Occipital lobe (tissue), 2 donors: ENCODE data around the gene STAMBP. TPM values are rescaled to one million over a fixed set of nuclear protein-coding genes. Genes with fewer than 3 reads are reported as not detected.

Experiments
- DNase-seq: peaks from one replicate; lab custom pipeline; 2025; lab: John Stamatoyannopoulos, UW
- total RNA-seq: library from RNA; depleted of rRNA; stranded (reverse); fragments of >200 nt; gene quantifications from one replicate; pipeline ENCODE4 v1.2.3, GENCODE V29; 2014

STAMBP gene
- total RNA-seq, 1 donor from 2014 or later, result 20.4 TPM

DNA sequence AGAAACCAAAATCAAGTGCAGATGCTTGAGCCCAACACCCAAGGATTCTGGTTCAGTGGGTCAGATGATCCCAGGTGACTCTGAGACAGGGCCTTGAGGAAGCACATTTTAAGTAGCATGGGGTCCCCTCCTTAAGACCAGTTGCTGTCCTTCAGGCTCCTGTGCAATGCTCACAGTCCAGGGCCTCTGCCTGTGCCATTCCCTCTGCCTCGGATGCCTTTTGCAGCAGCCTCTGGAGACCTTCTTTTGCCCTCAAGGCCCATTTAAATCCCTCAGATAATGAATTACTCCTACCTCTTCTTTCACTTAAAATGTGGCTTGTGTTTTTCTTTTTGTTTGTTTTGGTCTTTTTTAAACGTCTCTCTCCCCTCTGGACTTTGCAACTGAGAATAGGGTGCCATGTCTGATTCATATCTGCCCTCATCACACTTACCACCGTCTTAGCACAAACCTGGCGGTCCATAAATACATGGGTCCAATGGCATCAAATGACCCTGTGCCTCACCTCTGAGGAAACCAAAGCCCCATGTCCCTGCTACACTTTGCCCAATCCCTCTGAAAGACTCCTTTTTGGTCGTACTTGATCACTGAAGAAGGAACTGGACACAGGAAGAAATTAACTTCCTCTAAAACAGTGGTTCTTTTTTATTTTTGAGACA is 78.2 kb downstream of the STAMBP start:
- DNase-seq, result no peak

DNA sequence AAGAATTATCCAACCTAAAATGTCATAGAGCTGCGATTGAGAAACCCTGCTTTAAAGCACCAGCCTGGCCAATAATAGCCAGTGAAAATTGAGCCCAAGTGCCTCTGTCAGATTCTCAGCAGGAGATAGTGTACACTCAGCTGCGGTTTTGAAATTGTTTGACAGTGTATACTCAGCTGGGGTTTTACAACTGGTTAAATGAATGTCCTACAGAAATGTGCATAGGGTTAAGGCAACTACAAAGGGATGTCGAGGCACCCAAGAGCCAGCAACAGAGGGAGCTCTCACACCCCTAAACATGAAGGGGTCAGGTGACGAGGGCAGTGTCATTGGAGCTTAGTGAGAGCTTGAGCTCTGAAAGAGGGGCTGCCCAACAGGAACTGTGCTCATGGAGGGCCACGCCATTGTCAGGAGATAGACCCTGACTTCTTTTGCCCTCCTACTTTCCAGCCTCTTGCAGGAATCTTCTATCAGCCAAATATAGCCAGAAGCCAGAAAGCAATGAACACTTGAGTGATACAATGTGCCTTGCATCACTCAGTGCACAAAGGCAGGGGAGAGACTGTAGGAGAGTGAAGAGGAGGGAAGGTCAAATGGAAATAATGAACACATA is 79.2 kb downstream of the STAMBP start:
- no peak for DNase-seq

DNA sequence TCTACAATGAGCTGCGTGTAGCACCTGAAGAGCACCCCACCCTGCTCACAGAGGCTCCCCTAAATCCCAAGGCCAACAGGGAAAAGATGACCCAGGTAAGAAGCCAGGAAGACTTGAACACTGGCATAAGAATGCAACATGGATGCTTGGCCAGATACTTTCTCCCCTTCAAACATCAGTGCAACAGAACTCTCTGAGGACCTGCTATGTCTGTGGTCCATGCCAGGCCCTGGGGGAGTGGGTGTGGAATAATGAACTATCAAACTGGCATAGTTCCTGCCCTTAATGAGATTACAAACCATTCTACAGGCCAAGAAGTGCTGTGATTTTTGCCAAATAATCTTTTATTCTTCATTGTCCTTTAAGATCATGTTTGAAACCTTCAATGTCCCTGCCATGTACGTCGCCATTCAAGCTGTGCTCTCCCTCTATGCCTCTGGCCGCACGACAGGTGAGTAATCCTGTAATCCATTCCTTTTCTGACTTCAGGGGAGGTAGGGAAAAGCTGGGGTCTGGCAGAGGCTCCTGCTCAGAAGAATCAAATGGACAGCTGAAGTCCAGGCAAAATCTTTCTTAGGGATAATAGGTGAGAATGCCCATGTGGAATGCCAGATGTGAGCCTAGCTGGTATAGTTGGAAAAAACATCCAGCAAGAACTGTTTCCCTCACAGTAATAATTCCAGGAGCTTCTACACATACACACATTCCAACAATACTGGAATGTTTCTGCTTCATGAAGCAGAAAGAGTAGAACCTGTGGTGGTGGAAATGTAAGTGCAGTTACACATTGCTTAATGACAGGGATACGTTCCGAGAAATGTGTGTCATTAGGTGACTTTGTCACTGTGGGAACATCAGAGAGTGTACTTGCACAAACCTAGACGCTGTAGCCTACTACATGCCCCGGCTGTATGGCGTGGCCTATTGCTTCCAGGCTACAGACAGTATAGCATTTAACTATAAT is 80.2 kb downstream of the STAMBP start:
- DNase-seq, result no peak

DNA sequence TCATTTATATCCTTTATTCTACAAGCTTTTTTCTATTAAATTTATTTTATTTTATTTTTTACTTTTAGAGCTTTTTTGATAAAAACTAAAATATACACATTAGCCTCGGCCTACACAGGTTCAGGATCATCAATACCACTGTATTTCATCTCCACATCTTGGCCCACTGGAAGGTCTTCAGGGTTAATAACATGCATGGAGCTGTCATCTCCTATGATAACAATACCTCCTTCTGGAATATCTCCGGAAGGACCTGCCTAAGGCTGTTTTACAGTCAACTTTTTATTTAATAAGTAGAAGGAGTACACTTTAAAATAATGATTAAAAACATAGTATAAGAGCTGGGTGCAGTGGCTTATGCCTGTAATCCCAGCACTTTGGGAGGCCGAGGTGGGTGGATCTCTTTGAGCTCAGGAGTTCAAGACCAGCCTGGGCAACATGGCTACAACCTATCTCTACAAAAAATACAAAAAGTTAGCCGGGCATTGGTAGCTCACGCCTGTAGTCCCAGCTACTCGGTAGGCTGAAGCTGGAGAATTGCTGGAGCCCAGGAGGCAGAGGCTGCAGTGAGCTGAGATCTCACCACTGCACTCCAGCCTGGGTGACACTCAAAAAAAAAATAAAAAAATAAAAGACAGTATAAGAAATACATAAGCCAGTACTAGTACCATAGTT is 82.2 kb downstream of the STAMBP start:
- no peak for DNase-seq

DNA sequence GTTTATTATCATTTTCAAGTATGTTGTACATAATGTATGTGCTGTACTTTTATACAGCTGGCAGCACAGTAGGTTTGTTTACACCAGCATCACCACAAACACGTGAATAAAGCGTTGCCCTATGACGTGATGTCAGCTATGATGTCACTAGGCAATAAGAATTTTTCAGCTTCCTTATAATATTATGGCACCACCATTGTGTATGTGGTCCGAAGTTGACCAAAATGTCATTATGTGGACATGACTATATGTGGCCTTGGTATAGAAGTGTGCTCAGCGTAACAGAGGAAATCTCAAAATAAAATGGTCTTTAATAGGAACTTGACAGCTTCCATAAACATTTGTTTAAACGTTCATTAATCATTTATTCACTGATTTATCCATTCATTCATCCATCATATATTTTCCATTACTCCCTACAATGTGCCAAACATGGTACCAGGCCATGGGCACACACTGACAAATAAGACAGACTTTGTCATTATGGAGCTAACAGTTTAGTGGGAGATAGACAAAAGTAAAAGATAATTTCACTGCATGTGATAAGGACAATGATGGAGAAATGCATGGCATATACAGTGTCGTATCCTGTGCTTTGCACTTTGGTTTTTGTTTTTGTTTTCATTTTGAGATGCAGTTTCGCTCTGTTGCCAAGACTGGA is 82.9 kb downstream of the STAMBP start:
- DNase-seq, result no peak

DNA sequence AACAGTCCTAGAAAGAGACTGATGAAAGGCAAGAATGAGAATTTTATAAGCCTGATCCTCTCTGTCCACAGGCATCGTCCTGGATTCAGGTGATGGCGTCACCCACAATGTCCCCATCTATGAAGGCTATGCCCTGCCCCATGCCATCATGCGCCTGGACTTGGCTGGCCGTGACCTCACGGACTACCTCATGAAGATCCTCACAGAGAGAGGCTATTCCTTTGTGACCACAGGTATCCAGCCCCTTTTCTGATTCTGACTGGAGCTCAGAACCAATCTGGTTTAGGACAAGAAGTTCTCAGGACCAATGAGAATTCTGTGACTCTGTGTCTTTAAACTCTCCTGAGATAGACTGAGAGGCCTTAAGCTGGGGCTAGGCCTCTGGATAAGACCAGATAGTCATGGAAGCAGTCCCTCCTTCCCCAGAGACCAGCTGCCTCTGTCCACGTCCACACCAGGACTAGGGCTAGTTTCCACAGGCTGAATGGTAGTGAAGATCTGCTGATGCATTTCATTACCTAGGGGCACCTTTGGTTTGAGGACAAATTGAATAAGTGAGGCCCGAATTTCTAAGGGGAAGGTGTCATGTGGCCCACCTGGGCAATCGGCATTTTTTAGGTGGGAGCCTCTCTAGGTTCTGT is 84.8 kb downstream of the STAMBP start:
- DNase-seq, result no peak

DNA sequence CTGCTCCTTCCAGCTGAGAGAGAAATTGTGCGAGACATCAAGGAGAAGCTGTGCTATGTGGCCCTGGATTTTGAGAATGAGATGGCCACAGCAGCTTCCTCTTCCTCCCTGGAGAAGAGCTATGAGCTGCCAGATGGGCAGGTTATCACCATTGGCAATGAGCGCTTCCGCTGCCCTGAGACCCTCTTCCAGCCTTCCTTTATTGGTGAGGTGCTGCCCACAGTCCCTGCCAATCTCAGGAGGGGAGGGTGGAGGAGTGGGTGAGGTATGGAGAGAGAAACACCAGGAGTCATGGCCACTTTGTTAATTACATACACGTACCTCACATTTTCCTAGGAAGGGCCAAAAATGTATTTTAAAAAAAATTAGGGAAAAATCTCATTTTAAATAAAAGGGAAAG is 85.9 kb downstream of the STAMBP start:
- DNase-seq, result no peak

DNA sequence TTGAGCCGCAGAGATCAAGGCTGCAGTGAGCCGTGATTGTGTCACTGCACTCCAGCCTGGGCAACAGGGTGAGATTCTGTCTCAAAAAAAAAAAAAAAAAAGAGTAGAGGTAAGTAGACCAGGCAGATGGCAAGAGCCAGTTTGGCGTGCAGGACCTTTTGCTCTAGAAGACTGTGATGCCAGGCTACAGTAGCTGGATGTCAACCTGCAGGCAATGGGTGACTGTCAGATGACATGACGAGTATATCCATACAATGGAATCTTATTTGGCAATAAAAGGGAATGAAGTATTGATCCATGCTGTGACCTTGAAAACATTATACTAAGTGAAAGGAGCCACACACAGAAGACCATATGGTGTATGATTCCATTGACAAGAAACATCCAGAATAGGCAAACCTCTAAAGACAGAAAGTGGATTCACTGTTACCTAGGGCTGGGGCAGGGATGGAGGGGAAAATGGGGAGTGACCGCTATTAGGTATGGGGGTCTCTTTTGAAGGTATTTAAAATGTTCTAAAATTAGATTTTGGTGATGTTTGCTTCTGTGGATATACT is 86.8 kb downstream of the STAMBP start:
- no peak for DNase-seq

DNA sequence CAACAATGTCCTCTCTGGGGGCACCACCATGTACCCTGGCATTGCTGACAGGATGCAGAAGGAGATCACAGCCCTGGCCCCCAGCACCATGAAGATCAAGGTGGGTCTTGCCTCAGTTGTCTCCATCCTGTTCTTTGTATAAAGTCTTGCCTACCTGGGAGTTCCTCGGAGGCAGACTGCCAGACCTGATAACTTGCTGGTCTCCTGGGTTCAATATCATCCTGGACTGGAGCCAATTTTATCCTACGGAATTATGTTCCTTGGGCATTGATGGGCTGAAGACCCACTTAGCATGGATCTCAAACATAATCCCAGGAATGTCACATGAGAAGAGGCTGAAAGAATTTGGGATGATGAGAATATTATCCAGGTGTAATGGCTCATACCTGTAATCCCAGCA is 87.9 kb downstream of the STAMBP start:
- DNase-seq, result no peak

DNA sequence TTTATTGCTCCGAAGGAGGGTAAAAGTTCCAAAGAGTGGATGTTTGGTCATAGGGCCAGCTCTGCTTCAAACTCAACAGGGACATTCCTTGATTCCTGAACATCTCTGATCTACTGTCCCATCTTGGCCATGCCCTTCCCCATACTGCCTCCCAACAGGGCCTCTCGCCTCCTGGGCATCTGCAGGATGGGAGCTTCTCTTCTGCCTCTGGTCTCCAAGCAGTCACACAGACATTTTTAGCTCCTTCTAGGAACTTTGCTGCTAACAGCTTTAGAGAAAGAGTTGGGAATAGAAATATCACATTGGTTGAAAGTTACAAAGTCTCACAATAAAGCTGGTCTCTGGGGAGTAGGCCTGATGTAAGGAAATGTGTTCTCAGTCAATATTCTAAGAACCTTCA is 88.5 kb downstream of the STAMBP start:
- DNase-seq, result no peak

DNA sequence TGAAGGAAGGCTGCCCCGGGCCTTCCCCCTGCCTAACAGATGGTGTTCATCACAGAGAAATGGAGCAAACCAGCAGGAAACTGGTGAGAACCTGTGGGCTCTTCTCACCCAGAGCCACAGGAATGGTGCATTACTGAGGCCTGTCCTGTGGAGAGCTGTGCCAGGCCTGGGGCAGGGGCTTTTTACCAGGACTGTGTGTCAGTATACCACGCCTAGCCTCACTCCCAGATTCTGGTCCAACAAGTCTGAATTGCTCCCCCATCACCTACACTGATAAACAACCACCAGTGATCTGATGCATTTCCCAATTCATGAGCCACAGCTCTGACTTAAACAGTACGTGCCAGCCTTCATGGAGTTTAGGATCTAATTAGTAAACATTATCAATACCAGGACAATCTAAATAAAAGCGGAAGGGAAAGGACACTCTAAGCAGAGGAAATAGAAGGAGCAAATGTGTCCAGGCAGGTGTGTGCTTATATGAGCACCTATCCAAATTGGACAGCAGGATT is 89.0 kb downstream of the STAMBP start:
- no peak for DNase-seq

DNA sequence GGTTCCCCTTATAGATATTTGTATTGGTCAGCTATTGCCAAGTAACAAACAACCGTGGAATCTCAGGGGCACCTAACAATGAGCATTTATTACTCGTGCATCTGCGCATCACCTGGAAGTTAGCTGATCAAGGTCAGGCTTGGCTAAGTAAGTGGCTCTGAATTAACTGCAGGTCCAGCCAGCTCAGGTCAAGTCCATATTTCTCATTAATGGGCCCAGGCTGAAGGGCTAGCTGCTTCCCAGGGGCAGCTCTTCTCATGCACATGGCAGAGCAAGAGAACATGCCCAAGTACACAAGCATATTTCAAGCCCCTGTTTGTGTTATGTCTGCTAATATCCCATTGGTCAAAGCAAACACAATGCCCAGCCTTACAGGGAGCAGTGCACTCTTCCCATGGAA is 90.1 kb downstream of the STAMBP start:
- no peak for DNase-seq

DNA sequence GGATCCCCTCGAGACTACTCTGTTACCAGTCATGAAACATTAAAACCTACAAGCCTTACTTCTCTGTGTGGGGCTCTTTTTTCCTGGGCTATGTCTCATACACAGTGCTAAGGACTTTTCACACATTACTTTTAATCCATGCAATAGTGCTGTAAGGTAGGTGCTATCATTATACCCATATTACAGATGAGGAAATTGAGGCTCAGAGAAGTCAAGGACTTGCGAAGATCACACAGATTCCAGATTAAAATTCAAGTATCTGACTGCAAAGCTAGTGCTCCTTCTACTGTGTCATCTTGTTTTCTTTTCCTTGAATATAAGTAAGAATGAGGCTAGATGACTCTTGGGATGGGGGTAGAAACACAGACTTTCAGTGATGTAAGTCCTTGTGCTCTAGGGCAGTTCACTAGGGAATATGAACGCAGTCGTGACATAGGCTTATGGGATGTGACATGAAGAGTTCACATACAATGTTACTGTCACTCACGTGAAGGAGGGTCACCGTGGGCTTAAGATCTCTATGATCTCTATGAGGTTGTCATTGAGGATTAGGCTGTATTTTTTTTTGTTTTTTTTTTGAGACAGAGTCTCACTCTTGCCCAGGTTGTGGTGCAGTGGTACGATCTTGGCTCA is 91.0 kb downstream of the STAMBP start:
- DNase-seq, result no peak

DNA sequence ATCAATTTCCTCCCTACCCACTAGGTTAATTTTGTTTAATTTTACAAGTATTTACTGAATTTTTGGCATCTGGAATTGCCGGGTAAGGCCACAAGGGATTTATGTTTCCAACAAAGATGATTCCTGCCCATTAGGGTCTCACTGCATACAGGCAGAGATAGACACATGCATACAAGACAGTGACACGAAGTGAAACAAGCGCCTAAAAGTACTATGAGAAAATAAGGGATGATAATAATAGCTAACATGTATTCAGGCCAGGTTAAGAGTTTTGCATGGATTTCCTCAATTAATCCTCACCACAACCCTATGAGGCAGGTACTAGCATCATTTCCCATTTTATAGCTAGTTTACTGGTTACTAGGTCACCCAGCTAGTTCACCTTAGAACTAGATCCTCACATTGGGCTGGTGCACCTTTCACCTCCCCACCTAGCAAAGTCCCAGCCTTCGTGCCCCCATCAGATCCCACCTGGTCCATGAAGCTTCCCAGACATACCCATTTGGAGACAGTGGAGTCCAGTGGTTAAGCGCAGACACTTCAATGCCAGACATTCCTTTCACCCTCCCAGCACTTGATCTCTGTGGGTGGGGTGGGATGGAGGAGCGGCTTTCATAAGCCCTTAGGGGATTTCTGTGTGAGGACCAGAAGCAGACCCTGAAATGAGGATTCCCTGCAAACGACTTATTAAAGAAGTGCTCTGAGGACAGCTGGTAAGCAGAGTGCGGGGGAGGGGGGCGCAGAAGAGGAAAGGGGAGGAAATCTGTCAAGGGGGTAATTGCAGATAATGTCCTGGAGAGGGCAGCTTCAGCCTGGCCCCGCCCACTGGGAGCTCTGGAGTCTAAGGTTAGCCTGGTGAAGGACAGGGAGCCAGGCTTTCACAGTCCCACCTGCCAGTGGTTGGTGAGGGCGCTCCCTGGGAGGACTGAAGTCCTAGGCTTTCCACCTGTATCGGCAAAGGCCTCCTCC is 92.1 kb downstream of the STAMBP start:
- DNase-seq, result no peak

DNA sequence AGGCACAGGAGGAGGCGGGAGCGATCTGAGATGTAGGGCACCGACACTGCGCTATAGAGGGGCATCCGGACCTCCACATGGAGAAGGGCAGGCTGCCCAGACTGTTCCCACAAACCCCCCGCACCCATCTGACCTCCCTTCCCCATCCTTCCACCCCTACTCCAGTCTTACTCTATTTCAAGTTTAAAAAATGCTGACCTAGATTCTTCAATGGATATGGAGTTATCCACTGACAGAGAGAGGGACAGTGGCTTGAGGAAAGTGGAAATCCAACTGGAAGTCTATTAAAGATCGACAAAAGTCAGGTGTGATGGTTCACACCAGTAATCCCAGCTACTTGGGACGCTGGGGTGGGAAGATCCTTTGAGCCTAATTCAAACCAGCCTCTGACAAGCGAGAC is 92.8 kb downstream of the STAMBP start:
- no peak for DNase-seq

DNA sequence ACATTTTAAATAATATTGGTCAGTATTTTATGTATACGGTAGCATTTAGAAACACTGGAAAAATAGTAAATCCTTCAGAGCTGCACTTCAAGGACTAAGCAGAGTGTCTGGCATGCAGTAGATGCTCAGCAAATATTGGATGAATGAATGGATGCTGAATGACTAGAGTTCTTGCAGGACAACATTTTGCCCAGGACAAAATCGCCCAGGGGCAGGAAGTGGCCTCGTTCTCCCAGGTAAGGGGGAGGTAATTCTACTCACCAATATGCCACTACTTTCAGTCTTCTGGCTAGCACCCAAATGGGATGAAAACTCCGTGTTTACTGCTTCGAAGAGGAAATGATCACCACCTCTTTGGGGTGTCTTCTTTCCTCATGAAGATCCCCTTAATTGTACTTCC is 93.9 kb downstream of the STAMBP start:
- DNase-seq, result no peak
